Renal cortical epithelial cell (primary cell): Measurements from ENCODE around the gene UNCX. TPM values are rescaled to one million over a fixed set of nuclear protein-coding genes. Genes with fewer than 3 reads are reported as not detected.
A peak's percentile ranks its signal among the peaks of the same experiment; 100 is the strongest.
"Not testable (repeated sequence)": the region's sequence is repeated elsewhere in the genome, so short reads cannot be mapped to it uniquely, and the experiment has no call there.

Experiments used
- DNase-seq: peaks from one replicate; pipeline ENCODE4 v3.0.0-alpha.2; 2011; ENCODE audit warnings: low read depth
- total RNA-seq: library from RNA; depleted of rRNA; stranded (reverse); fragments of >200 nt; gene quantifications from 2 replicates; pipeline ENCODE4 v1.2.3, GENCODE V29; 2014

Gene UNCX
- total RNA-seq, 1 donor from 2014 or later = not detected

DNA sequence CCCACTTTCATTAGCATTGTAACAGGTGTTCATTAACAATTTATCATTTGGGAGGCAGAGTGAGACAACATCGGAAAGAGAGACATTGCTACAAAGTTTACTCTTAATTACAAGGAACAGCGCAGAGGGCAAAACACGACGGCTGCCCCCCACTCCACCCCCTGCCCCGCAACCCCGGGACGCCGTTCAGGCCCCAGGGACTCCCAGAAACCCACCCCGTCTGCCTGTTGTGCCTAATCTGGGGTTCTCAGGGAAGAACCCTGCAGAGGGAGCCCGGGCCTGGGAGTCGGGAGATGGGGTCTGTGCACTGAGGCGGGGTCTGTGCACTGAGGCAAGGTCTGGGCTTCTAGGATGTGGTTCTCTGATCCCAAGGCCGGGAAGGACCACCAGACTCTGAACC, 25.2 kb downstream of the UNCX start:
- no peak for DNase-seq

DNA sequence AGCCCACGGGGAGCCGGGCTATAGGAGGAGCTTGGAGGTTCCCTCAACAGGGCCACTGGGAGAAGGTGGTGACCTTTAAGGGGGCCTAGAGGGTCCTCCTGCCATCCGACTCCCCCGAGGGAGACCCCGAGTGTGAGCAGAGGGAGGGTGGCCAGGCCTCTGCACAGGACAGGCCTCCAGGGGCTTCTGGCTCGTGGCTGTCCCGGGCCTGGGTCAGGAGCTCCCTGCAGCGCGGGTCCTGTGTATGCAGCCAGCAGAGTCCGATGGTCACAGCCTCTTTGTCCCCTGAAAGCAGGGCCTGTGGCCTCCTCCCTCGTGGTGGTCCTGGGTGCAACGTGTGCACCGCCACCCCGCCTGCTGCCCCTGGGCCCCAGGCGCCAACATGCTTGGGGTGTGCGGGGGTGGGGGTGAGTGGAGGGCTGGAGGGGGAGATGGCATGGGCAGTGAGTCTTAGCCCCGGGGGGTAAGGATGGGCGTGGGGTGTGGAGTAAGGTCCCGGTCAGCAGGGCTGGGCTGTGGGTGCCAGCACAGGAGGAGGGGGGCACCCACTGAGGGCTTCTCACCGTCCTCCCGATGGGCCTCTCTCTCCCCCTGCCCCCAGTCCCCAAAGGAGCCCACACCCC, 27.1 kb downstream of the UNCX start:
- DNase-seq = no peak

DNA sequence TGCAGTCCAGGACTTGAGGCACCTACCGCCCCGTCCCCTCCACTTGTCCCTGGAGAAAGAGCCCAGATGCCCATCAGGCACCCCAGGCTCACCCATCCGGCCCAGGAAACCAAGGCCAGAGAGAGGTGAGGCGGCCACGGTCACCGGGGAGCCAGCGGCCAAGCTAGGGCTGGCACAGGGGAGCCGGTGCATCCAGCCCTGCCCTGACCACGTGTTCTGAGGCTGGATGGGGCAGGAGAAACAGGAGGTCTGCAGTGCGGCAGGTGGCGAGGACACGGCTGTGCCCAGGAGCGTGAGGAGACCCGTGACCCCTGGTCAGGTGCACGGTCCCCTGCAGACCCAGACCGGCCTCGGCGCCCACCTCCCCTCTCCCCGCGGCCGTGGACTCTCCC, 27.6 kb downstream of the UNCX start:
- no peak for DNase-seq

DNA sequence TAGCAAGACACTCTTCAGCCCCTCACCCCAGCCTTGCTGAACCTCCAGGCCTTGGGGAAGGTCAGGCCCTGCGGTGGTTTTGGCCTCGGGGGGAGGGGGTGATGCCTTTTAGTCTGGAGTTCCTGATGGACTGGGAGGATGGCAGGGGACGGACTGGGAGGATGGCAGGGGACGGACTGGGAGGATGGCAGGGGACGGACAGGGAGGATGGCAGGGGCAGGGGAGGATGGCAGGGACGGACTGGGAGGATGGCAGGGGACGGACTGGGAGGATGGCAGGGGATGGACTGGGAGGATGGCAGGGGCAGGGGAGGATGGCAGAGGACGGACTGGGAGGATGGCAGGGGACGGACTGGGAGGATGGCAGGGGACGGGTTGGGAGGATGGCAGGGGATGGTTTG, 28.4 kb downstream of the UNCX start:
- not testable (repeated sequence) for DNase-seq

DNA sequence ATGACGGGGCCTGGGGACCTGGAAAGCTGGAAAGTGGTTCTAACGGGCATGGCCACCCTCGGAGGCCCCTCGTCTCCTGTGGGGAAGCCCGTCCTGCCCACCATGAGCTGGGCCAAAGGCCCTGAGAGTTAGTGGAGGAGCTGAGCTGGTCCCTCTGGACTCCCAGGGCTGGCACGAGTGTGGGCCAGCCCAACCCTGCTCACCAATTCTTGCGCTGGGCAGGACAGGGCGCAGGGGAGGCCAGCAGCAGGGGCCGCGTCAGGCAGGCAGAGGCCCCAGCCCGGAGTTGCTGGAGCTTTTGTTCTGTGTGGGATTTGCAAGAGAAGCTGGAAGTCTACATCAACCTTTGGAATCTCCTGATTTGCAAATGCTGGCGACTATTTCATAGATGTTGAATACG, 29.8 kb downstream of the UNCX start:
- DNase-seq = no peak

DNA sequence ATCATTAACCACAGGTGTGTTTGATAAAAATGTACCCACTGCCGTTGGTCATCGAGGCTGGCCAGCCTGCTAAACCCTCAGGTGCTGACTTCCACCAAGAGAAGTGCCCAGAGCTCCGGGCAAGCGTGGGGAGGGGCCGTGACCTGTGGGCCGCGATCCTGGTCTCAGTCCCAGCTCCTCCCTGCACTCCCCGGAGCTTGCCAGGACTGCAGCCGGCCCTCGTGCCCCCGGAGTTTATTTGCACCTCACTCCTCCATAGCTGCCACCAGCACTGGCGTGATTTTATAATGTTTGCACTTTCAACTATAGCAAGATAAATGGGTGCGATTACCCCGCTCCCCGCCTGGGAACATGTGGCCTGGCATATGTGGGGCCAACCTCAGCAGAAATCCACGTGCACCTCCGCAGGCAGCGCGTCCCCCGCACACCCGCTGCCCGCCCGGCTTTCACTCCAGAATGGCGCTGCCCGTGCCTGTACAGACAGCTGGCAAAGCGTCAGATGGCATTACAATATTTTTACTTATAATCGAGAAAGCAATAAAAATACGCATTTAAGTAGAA, 30.8 kb downstream of the UNCX start:
- DNase-seq = no peak

DNA sequence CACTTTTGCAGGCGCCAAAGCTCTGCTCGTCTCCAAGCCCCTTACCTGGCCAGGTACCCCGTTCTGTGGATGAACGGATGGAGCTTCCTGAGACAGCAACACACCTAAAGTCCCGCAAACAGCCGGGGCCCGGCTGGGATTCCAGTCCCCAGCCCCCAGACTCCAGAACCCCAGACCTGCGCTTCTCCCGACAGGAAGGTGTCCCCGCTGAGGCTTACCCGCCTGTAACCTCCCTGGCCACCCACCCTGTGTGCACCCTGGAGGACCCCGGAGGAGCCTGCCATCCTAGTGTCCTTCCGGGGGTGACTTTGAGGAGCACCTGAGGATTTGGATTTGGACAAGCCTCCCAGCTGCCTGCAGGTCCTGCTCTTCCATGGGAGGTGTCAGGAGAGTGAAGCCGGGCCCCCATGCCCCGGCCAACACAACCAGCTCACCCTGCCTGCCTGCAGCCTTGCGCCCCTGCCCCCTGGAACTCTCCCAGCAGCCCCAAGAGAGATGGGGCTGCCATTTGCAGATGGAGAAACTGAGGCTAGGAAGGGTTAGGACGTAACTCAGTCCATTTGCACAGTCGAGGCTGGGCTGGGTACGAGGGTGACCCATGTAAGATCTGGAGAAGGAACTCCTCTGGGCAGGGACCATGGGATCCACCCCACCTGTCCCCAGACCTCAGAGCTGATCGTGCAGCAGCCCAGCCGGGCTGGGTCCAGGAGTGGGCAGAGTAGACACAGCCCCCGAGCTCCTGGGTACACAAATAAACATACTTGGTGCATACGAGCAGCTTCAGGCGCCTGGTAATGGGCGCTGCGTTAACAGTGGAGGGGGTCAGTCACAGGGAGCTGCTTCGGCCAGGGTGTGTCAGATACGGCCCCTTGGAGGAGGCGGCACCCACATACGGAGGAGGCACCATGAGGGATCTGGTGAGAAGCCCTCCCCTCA, 31.9 kb downstream of the UNCX start:
- DNase-seq = no peak

DNA sequence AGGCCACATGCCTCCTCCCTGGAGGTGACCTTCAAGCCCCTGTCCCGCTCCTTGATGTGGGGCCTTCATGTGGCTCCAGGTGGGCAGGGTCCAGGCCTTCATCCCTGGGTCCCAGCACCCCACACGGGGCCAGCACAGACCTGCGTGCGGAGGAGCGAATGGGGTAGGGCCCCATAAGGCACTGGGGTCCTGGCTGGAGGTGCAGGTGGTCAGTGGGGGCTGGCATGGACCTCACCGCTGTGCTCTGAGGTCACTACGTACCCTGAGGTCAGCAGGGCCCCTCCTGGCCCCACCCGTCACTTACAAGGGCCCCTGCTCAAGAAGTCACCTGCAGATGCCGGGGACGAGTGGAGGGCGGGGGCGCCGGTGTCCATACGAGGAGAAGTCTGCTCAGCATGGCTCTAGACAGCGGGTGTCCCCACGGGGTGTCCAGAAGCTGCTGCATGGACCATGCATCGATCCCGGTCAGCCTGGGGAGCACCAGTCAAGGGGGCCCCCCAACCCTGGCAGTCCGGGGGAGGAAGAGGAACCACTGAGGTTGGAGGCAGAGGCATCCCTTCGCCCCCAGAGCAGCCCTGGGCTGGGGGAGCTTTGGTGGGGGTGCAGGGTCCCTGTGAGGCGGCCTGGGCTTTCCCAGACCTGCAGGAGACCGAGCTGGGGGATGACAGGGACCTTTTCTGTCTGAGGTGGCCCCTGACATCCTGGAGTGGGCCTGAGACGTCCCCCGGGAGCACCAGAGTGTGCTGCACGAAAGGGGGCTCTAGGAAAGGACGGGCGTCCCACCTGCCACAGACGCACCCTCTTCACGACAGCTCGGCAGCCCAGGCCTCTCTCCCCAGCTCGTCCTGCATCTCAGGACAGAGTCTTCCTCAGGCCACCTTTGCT, 34.6 kb downstream of the UNCX start:
- no peak for DNase-seq

DNA sequence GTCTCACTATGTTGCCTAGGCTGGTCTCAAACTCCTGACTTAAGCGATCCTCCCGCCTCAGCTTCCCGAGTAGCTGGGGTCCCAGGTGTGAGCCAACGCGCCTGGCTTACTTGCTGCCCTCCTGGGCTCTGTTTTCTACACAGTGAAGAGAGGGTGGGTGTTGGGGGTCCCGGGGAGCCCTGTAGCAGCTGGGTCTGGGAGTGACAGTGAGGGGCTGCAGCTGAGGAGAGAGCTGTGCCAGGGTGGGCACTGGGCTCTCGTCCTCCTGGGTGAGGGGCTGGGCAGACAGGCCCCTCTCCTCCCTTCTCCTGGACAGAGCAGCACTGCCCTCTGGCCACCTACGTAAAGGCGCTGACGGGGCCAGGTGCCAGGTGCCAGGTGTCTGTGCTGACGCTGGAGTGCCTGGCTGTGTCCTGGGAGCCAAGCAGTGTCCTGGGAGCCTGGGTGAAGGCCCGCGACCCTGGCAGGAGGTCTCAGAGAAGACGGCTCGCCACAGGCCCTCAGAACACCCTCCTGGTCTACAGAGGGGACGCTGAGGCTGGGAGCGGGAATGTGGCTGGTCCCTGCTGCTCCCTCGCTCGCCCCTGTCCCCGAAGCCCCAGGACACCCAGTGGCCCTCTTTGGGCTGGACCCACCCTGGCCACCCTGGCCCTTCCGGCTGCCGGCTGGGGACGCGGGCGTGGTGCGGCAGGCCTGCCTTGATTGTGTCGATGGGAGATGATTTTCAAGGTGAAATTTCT, 35.6 kb downstream of the UNCX start:
- no peak for DNase-seq

DNA sequence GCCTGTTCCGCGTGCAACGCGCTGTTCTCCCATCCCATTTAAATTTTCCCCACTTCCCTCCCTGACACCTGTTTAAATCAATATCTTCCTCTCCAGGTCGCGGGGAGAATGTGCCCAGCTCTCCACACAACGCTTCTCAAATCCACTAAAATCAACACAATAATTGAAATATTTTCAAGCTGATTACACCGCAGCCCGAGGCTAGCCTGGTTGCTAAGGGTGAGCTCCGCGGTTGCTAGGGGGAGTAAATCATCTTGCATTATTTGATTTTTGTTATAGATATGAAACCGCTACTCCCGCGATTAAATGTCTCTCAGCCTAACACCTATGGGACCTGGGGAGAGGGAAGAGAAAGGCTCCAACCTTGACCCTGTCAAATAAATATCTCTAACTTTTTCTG, 36.2 kb downstream of the UNCX start:
- DNase-seq = no peak

DNA sequence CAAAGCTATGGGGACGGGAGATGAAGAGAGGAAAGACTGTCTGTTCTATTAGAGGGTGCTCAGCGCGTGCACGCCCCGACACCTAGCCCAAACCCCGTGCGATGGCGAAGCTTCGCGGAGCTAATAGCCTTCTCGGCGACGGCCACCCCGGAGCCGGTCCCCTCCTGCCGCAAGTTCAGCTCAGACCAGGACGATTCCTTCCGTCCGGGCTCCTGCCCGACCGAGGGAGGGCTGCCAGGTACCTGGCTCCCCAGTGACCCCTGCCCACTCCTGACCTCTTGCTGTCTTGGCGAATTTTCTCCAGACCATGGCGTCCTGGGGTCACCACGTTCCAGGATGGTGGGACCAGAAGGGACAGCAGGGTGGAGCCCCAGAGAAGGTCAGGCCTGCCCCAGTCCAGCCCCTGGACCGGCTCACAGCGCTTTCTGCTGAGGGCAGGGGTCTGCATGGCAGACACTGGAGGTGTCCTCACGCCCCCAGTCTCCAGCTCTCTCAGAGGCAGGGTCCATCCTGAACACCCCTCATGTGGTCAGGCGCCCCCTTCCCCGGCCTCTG, 36.7 kb downstream of the UNCX start:
- no peak for DNase-seq

DNA sequence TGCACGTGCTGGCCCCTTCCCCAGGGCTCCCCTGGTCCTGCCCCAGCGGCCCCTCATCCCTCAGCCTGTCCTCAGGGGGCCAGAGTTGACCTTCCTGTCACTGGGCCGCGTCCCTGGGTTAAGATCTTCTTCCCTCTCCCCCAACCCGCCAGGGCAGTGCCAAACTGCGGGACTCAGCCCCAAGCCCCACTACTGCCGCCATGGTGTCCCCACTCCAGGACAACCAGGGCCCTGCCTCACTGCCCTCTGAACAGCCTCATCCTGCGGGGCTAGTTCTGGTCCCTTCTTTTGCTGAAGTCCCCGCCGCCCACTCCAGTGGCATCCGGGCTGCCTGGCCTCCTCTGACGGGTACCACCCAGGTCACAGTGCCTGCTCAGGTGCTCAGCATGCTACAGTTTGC, 37.5 kb downstream of the UNCX start:
- no peak for DNase-seq

DNA sequence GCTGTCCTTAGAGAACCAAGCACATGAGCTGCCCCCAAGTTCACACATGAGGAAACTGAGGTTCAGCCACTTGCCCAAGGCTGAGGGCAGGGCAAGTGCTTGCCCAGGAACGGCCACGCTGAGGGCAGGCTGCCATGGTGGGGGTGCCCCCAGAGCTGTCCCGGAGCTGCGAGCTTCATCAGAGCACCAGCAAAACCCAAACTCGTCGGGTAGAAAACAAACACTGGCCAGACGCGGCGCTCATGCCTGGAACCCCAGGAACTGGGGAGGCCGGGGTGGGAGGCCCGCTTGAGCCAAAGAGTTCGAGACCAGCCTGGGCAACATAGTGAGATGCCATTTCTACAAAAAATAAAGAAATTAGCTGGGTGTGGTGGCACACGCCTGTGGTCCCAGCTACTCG, 38.4 kb downstream of the UNCX start:
- DNase-seq = no peak

DNA sequence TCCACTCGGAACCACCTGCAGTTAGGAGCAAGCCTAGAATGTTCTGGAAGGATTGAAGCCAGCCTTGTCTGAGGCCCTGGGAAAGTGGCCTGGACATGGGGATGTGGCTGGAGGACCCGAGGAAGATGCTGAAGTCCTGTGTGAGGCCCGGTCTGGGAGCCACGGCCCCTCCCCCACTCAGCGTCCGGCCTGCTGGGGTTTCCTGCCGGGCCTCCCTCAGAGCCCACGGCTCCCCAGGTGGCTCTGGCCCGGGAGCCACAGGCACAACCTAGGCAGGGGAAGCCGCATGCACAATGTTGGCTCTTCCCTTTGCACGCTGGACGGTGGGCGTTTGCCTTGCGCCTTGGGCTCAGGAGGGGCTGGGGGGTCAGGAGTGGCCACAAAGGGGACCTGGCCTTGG, 39.0 kb downstream of the UNCX start:
- no peak for DNase-seq

DNA sequence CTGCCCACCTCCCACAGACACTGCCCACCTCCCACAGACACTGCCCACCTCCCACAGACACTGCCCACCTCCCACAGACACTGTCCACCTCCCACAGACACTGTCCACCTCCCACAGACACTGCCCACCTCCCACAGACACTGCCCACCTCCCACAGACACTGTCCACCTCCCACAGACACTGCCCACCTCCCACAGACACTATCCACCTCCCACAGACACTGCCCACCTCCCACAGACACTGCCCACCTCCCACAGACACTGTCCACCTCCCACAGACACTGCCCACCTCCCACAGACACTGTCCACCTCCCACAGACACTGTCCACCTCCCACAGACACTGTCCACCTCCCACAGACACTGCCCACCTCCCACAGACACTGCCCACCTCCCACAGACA, 39.5 kb downstream of the UNCX start:
- not testable (repeated sequence) for DNase-seq

DNA sequence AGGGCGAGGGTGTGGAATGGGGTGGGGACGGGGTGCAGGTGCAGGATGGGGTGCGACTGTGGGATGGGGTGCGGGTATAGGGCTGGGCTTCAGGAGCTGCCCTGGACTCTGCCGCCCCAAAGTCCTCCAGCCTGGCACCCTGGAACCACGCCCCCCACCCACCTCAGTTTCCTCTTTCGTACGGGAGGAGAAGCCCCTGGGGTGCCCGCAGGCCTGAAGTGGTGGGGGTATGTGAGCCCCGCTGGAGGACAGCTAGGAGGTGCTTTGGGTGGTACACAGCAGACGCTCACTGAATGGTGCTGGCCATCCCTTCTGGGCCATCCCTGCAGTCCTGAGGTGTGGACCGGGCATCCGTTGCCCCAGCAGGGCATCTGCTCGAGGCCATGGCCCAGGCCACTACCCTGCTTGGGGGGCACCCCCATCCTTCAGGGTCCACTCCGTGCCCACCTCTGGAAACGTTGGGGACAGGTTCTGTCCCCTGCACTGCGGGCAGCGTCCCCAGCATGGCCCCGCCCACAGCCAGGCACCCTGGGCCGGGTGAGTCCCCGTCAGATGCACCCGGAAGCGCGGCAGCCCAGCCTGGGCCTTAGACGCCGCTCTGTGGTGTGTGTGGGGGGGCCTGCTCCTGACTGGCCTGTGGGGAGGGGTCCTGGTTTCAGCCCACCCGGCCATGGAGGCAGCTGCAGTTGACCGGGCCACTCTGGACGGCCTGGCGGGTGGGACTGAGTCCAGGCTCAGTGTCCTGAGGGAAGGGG, 41.6 kb downstream of the UNCX start:
- DNase-seq = no peak

DNA sequence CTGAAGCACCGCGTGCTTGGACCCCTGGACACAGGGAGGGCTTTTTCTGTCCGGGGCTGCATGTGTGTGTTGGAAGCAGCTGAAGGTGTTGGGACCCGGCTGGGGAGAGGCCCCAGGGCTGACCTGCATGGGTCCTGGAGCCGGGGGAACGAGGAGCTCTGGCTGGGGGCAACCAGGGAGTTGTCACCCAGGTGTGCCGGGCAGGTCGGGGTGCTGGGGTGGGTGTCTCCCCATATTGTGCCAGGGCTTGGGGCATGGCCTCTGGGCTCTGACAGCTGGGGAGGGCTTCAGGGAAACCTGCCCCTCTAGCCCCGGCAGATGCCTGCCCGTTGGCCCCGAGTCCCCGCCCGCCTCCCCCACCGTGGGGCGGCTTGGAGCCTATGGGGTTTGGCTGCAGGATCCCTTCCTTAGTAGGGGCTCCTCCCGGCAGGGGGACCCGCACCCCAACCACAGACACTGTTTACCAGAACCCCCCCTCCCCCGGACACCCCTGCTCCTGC, 42.3 kb downstream of the UNCX start:
- no peak for DNase-seq

DNA sequence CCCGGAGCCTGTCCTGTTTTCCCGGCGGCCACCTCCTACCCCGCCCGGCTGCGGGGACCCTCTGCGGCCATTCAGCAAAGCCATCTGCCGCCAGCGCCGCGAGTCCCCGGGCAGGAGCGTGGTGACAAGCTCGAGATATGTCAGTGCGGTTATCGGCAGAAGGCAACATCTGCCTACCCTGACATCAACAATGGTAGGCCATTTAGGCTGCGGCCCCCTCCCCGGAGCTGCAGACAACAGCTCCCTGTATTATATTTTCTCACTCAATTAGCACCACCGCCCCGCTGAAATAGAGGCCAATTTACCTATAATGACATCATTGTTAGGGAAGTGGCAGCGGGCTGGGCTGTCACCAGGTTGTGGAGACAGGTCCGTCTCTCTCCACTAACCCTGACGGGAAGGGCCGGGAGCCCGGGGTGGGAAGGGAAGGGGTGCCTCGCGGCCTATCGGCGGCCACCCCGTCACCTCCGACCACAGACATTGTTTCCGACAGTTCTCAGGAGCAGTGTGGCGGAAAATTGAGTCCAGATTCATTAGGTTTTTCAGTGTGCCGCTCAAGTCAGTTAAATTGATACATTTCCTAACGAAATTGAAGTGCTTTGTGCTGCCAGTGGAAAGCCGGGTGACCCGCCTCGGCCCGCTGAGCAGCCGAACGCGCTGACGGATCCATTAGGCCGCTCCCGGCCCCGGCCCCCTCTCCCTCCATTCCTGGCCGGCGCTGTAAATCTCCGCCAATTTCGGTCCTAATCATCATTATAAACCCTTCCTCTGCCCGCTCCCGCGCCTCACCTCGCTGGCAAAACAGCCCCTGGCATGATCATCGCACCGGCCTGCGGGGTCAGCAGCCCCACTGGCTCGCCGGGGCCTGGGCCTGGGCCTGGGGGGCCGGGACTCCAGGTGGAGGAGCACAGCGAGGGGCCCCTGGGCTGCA, 43.0 kb downstream of the UNCX start:
- DNase-seq = peak; percentile 4

DNA sequence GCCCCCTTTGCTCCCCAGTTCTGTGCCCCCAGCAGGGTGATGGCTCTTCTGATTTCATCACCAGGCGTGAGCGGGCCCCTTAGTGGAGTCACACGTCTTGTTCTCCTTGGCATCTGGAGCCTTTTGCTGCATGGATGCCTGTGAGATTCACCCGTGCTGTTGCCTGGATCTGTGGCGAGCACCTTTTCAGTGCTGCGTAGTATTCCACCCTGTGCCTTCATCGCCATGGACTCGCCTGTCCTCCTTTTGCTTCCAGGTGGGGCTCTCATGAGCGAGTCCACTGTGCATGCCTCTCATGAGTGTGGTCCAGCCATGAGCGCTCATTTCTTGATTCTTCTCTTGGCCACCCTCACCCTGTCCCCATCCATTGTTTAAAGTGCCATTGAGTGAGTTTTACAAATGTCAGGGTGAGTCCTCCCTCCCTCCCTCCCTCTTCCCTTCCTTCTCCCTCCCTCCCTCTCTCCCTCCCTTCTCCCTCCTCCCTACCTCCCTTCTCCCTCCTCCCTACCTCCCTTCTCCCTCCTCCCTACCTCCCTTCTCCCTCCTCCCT, 44.0 kb downstream of the UNCX start:
- no peak for DNase-seq
